ENCODE data around the gene CNTNAP4.

Gene CNTNAP4

DNA sequence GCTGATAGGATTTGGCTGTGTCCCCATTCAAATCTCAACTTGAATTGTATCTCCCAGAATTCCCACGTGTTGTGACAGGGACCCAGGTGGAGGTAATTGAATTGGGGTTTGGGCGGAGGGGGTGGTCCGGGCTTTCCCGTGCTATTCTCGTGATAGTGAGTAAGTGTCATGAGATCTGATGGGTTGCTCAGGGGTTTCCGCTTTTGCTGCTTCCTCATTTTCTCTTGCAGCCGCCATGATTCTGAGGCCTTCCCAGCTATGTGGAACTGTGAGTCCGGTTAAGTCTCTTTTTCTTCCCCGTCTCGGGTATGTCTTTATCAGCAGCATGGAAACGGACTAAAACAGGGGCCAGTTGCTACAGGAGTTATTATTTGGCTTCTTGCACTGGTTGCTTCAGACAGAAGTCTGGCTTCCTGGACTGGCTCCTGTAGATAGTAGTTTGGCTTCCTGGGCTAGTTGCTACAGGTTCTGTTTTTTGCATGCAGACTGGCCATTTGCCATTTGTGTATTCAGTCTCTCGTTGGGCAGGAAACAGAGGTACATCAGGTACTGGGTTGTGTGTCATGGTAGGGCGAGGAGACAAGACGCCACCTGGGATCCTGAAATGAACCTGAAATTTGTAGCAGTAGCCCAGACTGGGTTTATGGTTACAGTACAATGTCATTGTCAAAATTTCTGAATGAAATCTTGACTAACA, 32.6 kb downstream of the CNTNAP4 start:
- DNase-seq (ENCODE audit: low spot score): no peak

DNA sequence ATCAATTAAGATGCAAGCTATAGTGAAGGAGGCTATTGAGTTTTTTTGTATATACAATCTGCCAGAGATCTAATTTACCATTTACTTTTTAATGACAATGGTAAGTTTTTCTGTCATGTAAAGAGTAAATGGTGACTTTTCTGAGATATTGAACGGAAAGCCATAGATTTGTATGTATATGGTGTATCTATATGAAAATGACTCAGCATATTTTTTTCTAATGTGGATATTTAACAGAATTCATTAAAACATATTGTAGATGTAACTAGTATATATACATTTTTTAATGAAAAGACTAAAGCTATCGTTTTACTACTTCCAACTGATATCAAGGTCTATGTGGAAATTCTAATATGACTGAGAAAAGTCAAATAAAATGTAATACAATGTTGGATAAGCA, 34.1 kb downstream of the CNTNAP4 start:
- no peak for DNase-seq (ENCODE audit: low spot score)

DNA sequence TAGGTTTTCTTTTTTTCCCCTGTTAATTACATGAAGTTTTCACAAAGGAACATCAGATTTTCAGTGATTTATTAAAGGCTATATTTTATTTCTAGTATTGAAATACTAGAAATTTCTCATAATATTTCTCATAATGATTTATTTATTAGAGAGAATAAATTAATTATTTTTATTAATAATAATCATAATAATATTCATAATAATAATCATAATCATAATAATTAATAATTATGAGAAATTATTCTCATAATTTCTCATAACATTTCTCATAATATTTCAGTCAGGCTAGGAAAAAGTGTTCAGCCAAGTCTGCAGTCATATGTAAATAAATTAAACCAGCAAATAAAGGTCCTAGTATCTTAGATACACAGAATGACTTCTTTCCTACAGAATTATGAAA, 41.4 kb downstream of the CNTNAP4 start:
- DNase-seq (ENCODE audit: low spot score): no peak

DNA sequence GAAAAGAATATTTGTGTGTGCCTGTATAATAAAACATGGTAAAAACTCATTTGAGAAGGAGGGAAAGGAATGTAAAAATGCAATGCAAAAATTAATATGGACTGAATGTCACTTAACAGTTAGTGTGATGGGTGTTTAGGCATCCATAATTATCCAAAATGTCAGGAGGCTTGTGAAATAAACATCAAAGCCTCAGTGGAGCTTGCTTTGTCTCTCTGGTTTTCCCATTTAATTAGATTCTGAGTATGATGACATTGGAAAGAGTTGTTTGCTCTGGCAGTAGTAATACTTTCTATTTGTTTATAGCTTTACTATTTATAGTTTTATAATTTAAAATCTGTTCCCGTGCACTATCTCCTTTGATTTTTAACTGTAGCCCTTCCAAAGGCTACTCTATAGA, 51.9 kb downstream of the CNTNAP4 start:
- no peak for DNase-seq (ENCODE audit: low spot score)

DNA sequence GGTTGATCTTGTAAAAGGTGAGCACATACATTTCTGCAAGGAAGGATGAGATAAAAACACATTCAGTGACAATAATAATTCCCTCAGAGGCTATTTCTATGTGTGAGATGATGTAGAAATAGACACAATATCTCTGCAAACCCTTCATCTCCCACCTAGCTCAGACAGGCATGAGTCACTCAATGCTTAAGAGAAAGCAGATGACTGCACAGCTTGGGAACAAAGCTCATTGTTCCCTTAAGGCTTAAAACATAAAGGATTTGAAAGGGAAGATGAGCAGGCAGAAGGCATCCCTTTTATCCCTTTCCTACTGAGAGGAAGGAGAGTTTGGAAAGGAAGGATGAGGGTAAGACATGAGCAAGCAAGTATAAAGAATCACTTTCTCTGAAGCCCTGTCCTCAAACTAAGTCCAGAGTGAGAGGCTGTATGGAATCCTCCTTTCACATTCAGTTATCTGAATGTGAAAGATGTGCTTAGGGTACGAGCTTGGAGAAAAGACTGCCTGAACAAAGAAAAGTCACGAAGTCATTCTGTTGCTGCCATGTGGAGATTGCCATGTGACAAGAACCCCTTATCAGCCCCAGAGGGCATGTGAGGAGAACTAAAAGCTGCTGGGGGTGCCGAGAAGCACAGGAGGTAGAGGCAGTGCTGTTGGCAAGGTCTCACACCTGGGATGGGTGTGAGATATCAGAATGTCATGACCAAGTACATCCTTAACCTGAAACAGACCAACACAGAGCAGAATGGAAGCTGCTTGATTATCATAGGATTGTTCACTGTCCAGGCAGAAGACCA, 58.2 kb downstream of the CNTNAP4 start:
- DNase-seq (ENCODE audit: low spot score): no peak

DNA sequence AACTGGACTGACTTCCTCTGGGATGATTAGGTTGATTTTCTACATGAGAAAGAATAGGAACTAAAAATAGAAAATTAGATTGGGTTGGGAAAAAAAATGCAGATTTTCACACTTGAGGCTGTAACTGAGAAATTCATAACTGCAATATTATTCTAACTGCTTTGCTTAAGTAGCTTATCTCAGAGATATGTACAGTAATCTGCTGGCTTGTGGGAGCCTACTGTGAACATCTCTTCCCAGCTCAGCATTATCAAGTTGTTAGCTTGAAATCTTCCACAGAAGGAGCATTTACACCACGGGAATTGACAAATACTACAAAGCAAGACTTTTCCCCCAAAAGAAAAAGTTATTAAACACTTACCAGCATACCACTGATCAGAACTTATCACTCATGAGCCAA, 58.9 kb downstream of the CNTNAP4 start:
- no peak for DNase-seq (ENCODE audit: low spot score)

DNA sequence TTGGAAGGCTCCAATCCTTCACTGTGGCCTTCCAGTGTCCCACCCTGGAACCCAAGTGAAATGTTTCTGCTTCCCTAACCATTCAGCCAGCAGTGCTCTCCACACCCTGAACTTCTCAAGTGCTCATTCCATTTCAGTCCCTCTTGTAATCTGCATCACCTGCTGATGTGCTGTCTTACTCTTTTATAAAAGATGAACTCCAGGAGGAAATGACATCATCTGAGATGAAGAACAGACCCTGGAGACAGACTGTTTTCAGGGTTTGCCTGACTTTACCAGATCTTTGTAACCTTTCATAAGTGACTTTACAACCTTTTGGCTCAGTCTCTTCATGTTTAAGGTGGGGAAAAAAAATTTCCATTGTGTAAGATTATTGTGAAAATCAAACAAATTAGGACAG, 61.3 kb downstream of the CNTNAP4 start:
- DNase-seq (ENCODE audit: low spot score): no peak

DNA sequence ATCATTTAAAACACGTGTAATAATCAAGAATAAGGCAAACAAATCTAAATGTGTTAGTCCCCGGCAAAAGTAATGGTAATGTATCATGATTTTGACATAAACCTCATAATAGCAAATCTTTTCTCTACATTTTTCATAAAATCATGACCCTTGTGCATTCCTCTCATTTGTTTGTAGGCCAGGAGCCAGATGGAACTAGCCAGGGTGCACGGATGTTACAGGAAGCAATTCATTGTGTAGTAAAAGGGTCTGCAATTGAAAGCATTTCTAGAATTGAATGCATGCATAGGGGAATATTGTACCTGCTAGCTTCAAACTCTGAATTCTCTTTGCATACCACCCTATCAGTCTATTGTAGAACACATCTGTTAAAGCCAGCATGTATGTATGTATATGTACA, 66.6 kb downstream of the CNTNAP4 start:
- DNase-seq (ENCODE audit: low spot score): no peak

DNA sequence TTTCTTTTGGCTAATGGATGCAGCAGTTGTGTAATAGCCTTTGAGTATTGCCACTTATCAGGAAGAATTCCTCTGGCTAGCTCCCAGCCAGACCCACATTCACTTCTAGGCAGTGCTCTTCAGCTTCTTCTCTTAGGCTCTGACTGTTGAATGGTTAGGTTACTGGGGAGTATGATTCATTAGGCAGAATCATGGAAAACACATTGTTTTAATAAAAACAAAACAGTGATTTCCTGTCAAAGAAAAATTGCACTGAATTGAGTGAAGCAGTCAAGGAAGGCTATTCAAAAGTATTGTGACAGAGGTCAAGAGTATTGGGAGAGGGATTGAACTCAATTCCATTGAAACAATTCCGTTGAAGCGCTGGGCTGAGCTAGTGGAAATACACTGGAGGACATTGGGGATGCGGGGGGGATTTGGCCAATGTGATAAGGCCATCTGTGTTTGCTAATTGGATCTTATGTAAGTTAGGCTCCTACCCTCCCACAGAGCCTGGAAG, 68.0 kb downstream of the CNTNAP4 start:
- DNase-seq (ENCODE audit: low spot score): no peak

DNA sequence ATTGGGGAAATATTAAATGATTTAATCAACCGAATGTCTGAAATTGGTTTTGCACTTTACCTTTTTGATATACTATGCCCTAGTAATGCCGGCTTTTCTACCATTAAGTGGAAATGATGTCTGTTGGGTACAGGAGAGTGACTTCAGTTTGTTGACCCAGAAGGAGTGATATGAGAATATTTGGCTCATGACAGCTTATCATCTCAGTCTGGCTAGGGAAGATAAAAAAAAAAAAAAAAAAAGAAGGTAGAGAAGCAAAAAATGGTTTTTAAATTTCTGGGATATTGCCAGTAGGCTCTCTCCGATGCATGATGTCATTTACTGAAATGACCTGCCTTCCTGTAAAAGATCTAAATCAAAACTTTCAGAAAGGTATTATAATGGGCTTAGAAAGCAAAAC, 69.0 kb downstream of the CNTNAP4 start:
- DNase-seq (ENCODE audit: low spot score): no peak

DNA sequence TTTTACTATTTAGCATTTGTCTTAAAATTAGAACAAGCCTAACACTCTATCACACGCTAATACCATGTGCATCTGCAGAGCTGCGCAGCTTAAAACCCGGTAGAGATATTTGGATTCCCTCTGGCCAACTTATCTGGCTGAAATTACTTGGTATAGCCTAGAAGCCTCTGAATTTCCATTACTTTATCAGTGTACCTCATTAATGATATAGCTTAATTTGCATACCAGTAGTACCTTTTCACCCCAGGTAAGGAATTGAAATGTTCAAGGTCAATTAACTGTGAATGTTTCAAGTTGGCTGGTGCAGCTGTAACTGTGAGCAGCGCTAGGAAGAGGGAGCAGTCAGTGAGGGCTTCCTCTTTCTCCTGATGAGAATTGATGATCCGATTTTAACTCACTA, 74.2 kb downstream of the CNTNAP4 start:
- DNase-seq (ENCODE audit: low spot score): no peak

DNA sequence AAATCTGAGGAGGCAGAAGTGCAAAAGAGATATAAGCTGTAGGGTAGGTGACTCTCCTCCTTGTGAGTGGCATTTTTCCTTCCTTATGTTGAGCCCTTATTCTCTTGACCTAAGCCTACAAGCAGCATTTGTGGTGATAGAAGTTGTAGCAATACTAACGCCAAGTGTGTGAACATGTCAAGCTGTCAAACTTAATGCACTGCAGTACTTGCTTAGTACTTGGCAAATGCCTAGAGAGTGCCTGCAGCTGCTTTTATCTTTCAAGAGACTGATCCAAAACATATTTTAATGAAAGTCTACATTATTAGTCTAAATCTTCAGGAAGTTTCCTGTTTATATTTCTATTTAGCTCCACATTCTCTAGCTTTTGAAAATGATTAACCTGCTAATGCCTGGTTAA, 83.2 kb downstream of the CNTNAP4 start:
- DNase-seq (ENCODE audit: low spot score): no peak

DNA sequence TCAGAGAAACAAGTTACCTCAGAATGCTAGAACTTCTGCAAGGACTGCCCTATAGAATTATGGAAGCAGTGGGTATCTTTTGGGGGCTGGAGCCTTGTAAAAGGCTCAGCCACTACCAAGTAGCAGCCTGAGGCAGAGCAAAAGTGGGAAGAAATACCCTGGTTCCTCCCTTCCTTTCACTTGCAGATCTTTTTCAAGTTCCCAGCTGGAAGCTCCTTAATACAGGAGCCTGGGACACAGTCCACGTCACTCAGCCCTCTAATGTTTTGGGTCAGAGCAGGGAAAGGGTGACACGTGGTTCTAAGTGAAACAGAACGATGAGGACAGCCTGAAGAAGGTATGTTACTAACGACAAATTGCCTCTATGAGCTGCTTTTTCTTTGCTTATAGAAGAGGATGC, 93.1 kb downstream of the CNTNAP4 start:
- DNase-seq (ENCODE audit: low spot score): no peak

DNA sequence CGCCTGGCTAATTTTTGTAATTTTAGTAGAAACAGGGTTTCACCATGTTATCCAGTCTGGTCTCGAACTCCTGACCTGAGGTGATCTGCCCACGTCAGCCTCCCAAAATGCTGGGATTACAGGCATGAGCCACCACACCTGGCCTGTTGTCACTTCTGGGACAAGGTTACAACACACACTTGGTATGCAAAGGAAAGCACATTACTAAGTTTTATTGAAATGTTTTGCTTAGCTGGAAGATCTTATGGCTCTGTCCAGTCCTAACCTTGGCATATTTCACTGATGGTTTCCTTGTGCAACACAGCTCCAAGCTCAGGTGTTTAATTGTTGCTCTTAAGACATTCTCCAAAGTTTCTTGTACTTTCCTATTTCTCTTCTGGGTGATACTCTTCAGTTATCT, 94.2 kb downstream of the CNTNAP4 start:
- no peak for DNase-seq (ENCODE audit: low spot score)

DNA sequence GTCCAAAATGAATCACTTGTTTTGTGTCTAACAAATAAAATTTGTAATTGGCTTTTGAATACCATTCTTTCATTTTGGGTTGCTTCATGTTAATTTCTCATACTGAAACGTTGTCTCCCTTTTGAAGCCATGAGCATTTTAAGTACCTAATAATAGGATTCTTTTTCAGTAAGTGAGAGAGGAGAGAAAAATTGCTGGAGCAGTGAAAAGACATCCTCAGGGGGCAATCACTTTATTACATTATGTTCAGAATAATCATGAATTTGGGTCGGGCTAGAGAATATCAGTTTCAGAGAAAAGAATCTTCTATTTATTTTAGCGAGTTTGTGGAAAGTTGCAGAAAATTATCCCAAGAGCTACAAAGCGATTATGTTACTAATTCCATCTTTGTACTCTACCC, 96.8 kb downstream of the CNTNAP4 start:
- DNase-seq (ENCODE audit: low spot score): no peak

DNA sequence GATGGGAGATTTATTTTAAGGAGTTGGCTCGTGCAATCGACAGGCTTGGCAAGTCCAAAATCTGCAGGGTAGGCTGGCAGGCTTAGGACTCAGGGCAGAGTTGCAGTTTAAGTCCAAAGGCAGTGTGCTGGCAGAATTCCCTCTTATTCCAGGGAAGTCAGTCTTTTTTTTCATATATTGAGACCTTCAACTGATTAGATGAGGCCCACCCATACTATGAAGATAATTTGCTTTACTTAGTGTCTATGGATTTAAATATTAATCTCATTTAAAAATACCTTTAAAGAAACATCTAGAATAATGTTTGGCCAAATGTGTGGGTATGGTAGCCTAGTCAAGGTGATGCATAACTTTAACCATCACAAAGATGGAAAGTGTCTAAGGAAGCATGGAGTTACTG, 99.8 kb downstream of the CNTNAP4 start:
- DNase-seq (ENCODE audit: low spot score): no peak

DNA sequence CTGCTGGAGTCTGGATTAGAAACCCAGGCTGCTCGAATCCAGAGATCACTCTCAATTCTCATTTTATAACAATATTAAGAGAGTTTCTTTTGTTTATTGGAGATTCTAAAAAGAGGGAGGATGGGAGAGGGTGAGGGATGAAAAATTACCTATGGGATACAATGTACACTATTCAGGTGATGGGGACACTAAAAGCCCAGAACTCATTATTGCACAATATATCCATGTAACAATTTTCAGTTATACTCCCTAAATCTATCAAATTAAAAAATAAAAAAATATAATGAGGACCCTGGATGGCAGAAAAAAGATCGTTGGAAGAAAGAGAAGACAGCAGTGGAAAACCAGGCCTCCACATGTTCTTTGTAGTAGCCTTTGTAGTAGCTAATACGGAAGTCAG, 100.8 kb downstream of the CNTNAP4 start:
- no peak for DNase-seq (ENCODE audit: low spot score)

DNA sequence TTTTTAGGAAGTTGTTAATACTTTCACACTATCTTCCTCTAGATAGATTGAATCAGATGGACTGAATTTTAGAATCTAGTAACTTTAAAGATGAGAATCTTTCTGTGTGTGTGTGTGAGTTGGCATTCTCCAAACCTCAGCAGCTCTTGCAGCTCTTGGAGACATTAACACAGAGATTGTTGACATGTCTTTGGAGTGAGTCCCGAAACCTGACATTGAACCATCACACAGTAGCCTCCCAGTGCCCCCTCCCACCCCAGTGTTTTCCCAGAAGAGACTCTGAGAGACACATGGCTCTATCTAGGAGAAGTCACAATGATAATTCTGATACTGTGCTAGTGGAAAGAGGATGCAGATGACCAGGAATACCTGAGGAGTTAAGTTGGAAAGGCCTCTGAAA, 103.9 kb downstream of the CNTNAP4 start:
- no peak for DNase-seq (ENCODE audit: low spot score)

DNA sequence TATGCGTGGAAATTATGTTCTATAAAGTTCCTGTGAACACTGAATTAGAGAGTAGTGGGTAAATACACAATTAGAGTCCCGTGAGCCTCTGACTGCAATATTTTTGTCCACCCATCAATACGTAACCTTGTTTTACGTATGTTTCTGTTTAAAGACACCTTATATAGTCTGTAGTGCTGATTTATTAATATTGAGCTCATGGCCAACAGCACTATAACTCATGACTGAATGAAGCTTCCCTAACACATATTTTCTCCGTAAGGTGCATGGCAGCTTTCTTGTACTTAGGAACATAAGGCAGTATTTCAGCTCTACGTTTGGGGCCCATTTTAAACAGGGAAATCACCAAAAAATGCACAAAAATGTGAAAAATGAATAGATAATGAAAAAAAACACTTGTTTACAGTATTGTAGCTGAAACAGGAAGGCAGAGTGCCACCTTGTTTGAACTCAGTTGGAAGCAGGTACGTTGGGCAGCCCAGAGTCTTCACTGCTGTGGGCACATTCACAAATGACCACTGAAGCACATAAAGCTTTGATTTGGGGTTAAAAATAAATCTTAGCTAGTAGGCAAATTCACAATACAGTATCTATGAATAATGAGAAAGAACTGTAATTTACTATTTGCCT, 108.5 kb downstream of the CNTNAP4 start:
- DNase-seq (ENCODE audit: low spot score): no peak

DNA sequence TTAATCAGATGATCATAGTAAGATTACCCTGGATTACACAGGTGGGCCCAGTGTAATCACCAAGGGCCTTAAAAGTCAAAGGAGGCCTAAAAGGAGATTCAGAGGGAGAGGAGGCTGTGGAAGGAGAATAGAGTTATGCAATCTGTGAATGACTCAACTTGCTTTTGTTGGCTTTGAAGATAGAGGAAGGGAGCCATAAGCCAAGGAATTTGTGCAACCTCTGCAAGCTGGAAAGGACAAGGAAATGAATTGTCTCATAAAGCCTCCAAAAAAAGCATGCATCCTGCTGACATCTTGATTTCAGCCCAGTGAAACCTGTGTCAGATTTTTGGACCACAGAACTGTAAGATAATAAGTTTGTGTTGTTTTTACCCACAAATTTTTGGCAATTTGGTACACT, 109.6 kb downstream of the CNTNAP4 start:
- no peak for DNase-seq (ENCODE audit: low spot score)

DNA sequence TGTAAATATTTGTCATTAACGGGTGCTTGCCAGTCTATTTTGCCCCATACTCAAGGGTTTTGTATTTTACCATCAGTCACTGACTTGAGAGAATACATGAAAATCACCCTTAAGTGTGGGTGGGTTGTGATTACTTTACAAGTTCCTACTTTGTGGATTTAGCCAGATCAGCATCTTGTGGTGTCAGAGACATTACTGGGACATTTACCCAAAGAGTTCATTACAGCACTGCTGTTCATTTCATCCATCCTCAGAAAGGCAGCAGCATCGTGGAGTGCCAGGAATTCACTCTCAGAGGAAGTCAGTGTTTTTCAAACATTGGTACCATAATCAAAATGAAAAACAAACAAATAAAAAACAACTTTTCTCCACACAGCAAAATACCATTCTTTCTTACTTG, 110.8 kb downstream of the CNTNAP4 start:
- no peak for DNase-seq (ENCODE audit: low spot score)

DNA sequence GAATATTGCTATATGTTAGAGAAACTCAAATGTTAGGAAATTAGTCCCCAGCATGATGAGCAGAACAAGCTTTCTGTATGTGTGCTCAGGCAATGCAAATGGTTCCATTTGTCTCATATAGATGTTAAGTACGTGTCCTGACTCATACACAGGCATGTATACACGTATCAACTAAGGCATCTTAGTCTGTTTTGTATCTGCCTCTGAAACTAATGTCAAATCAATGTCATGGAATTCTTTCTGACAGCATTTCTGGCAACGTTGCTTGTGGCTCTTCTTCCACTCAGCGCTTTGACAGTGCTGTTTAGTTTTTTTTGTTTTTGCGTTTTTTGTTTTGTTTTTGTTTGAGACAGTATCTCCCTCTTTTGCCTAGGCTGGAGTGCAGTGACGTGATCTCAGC, 111.9 kb downstream of the CNTNAP4 start:
- no peak for DNase-seq (ENCODE audit: low spot score)

DNA sequence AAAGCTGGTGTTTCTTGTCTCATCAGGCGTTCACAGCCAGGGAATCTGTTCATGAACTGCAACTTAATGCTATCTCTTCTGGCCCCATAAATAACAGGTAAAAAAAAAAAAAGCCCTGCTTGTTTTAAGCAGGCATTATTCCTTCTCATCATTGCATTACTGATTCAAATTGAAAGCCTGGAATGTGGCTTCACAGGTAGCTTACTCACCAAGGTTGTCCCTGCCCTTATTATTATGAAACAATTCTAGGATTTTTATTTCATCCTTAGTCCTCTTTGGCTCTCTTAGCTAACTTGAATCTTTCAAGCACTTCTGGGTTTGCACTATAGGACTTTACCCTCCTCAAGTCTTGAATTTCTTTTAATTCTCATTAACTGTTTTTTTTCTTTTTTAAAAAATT, 113.3 kb downstream of the CNTNAP4 start:
- DNase-seq (ENCODE audit: low spot score): no peak
